ENCODE measurements around the gene PRLHR.
"Not testable (repeated sequence)": the region's sequence is repeated elsewhere in the genome, so short reads cannot be mapped to it uniquely, and the experiment has no call there.

Gene PRLHR

DNA sequence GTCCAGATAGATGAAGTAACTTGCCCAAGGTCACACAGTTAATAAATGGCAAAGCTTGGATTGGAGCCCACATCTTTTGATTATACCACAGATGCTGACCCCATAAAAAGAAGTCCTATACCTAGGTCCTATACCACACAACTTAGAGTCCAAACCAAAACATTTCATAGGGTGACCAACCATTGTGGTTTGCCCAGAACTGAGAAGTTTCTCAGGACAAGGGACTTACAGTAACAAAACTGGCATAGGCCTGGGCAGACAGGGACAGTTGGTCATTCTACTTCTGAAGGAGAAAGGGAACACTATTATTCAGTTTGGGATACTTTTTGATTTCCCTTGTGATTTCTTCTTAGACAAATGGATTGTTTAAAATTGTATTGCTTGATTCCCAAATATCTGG, 32.9 kb upstream of the PRLHR start:
- DNase-seq (ENCODE audit: low read depth): no peak
- no peak overlapping the region for H3K4me3 ChIP-seq (ENCODE audit: low read depth, low read length)
- TF ChIP-seq, protein P1, sequence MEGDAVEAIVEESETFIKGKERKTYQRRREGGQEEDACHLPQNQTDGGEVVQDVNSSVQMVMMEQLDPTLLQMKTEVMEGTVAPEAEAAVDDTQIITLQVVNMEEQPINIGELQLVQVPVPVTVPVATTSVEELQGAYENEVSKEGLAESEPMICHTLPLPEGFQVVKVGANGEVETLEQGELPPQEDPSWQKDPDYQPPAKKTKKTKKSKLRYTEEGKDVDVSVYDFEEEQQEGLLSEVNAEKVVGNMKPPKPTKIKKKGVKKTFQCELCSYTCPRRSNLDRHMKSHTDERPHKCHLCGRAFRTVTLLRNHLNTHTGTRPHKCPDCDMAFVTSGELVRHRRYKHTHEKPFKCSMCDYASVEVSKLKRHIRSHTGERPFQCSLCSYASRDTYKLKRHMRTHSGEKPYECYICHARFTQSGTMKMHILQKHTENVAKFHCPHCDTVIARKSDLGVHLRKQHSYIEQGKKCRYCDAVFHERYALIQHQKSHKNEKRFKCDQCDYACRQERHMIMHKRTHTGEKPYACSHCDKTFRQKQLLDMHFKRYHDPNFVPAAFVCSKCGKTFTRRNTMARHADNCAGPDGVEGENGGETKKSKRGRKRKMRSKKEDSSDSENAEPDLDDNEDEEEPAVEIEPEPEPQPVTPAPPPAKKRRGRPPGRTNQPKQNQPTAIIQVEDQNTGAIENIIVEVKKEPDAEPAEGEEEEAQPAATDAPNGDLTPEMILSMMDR (IDR thresholded peaks at IDR 0.05; ENCODE audit: low read depth, low read length, missing control alignments): no peak
- in situ Hi-C loops (cut with HindIII; ENCODE audit: low sequenced_read_pairs): no loop called here

DNA sequence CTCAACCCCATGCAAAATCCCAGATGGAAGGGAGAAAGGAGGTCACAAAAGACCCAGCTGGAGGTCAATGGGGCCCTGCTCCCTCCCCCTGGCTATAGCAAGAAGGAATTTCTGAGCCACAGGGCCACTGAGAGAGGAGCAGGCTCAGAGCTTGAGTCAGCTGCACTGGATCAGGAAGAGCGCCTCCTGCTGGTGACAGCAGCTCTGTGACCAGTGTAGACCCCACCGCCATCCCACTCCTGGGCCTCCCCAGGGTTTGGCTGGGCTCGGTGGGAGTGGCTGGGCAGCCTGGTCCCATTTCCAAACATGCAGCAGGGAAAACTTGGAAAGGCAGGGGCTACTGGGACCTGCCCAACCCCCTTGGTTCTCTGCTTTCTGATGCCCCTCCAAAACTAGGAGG, 31.5 kb upstream of the PRLHR start:
- H3K4me3 ChIP-seq (ENCODE audit: low read depth, low read length): no peak overlapping the region
- DNase-seq (ENCODE audit: low read depth): no peak
- in situ Hi-C loops (cut with HindIII; ENCODE audit: low sequenced_read_pairs): no loop called here
- TF ChIP-seq, protein P1 (IDR thresholded peaks at IDR 0.05; ENCODE audit: low read depth, low read length, missing control alignments): no peak

DNA sequence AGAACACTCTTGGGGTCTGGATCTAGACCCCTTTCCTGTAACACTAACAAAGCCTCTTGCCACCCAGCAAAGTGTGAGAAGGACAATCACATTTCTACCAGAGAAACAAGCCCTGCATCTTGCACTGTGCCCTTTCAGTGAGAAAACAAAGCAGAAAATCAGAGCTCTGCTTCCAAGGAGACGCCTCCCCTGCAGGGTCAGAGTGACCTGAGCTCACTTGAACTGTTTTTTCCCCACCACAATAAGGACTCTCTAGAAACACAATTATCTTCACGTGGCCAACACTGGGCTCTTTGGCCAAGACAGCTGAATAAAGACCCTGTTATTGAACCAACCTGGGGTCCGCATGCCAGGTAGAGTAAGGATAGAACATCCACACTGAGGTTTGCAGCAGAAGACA, 30.1 kb upstream of the PRLHR start:
- DNase-seq (ENCODE audit: low read depth): no peak
- H3K4me3 ChIP-seq (ENCODE audit: low read depth, low read length): no peak overlapping the region
- in situ Hi-C loops (cut with HindIII; ENCODE audit: low sequenced_read_pairs): no loop called here
- TF ChIP-seq, protein P1 (IDR thresholded peaks at IDR 0.05; ENCODE audit: low read depth, low read length, missing control alignments): no peak

DNA sequence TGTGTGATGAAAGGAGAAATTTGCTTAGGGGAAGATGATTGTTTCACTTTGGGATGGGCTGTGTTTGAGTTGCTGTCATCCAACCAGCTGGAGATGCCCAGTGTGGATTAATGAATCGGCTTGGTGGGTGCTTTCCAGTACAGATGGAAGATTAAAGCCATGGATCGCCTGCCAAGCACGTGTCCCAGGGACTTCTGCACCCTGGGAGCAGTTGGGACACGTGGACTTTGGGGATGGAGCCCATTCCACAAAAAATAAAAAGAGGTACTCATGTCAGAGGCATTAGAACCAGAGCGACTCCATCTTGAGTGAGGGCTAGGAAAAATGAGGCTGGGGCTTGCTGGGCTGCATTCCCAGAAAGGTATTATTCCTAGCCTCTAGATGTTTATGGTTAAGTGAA, 29.3 kb upstream of the PRLHR start:
- in situ Hi-C loops (cut with HindIII; ENCODE audit: low sequenced_read_pairs): no loop called here
- DNase-seq (ENCODE audit: low read depth): no peak
- H3K4me3 ChIP-seq (ENCODE audit: low read depth, low read length): no peak overlapping the region
- TF ChIP-seq, protein P1 (IDR thresholded peaks at IDR 0.05; ENCODE audit: low read depth, low read length, missing control alignments): no peak

DNA sequence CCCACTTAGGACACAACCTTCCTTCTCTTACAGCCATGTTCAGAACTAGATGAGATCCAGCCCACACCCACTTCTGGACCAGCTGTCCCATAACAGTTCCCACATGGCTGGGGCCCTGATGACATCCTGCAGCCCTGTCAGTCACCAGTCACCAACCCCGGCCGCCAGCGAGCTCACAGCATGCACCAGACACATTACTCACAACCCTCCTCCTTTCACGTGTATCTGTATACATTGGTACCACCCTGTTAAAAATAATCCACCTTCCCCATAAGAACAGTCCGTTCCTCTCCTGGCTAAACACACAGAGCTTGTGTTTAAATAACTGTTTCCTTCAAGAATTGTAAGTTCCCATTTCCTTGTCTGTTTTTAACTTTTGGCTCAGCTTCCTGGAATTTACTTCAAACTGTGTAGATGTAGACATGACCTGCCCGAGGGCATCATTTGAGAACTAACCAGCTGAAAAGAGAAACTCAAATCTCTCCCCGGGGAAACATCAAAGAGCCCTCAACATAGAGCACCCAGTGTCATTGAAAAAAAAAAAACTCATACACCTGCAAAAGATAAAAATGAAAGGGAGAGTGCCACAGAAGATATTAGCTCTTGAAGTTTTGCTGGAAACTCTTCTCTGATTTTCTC, 26.0 kb upstream of the PRLHR start:
- DNase-seq (ENCODE audit: low read depth): no peak
- no peak overlapping the region for H3K4me3 ChIP-seq (ENCODE audit: low read depth, low read length)
- in situ Hi-C loops (cut with HindIII; ENCODE audit: low sequenced_read_pairs): no loop called here
- TF ChIP-seq, protein P1 (IDR thresholded peaks at IDR 0.05; ENCODE audit: low read depth, low read length, missing control alignments): no peak

DNA sequence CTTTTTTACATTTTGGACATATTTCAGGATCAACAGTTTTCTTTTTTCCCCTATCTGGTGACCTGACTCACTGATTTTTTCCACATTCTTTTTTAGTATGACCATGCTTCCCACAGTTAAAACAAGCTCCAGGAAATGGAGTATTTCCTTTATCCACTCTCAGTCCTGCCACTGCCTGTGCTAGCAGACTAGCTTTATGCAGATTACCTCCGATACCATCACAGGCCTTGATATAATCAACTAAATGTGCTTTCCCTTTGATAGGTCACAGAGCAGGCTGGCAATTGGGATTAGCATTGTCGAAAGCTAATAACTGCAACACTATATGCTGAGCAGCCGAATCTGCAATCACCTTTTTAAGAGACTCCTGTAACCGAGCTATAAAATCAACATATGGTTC, 18.4 kb upstream of the PRLHR start:
- in situ Hi-C loops (cut with HindIII; ENCODE audit: low sequenced_read_pairs); H3K4me3 ChIP-seq (ENCODE audit: low read depth, low read length); DNase-seq (ENCODE audit: low read depth): not testable (repeated sequence)

DNA sequence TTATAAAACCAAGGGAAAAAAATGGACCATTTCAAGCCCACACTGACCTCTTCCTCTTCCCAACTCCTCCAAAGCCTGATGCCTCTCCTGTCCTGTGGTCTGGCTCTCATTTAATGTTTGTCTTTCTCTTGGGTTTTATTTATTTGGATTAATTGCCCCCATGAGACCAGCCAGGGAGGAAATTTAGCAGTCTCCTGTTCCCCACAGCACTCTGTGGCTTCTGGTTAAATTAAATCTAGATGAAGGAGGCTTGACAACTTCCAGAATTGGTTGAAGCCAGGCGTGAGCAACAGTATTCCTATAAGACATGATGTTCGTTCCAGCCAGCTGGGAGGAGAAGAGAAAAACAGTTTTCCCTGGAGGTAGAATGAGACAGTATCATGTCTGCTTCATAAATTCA, 15.1 kb upstream of the PRLHR start:
- no peak for DNase-seq (ENCODE audit: low read depth)
- in situ Hi-C loops (cut with HindIII; ENCODE audit: low sequenced_read_pairs): no loop called here
- TF ChIP-seq, protein P1 (IDR thresholded peaks at IDR 0.05; ENCODE audit: low read depth, low read length, missing control alignments): no peak
- no peak overlapping the region for H3K4me3 ChIP-seq (ENCODE audit: low read depth, low read length)
